DOHH2 (cell line): ENCODE measurements around the gene LDHAL6A.

Experiments
- H3F3A ChIP-seq: fragments of 200-600 bp; sonication (generic), shearing (Covaris generic); 2 replicates; pipeline ENCODE4 v1.6.0; 2016; ENCODE audit warnings: antibody characterized with exemption, mild to moderate bottlenecking; ENCODE audit not compliant: control insufficient read depth, insufficient read depth
- H3K27ac ChIP-seq: fragments of 200-600 bp; sonication (generic); 2 replicates; pipeline ENCODE4 v1.5.1; 2014; ENCODE audit warnings: low read depth, mild to moderate bottlenecking, low read length, moderate library complexity
- H3K27me3 ChIP-seq: fragments of 200-600 bp; sonication (generic); 2 replicates; pipeline ENCODE4 v1.6.1; 2014; ENCODE audit warnings: mild to moderate bottlenecking, low read length, mixed read lengths; ENCODE audit not compliant: control insufficient read depth
- H3K36me3 ChIP-seq: fragments of 200-600 bp; sonication (generic); 2 replicates; pipeline ENCODE4 v1.6.1; 2014; ENCODE audit warnings: mild to moderate bottlenecking, low read length, moderate library complexity, mixed read lengths; ENCODE audit not compliant: control insufficient read depth
- H3K4me1 ChIP-seq: fragments of 200-600 bp; sonication (generic); 2 replicates; pipeline ENCODE4 v1.6.1; 2014; ENCODE audit warnings: mild to moderate bottlenecking, low read length, mixed read lengths; ENCODE audit not compliant: control insufficient read depth
- H3K4me2 ChIP-seq: fragments of 200-600 bp; sonication (generic); 2 replicates; pipeline ENCODE4 v1.6.0; 2014; ENCODE audit warnings: mild to moderate bottlenecking, low read length, moderate library complexity
- H3K4me3 ChIP-seq: fragments of 200-600 bp; sonication (generic); 2 replicates; pipeline ENCODE4 v1.5.1; 2014; ENCODE audit warnings: mild to moderate bottlenecking, low read length, mixed read lengths
- H3K79me2 ChIP-seq: fragments of 200-600 bp; sonication (generic); 2 replicates; pipeline ENCODE4 v1.6.1; 2014; ENCODE audit warnings: mild to moderate bottlenecking, low read length, mixed read lengths; ENCODE audit not compliant: control insufficient read depth
- H3K9me2 ChIP-seq: fragments of 200-600 bp; sonication (generic); replicated peaks from 2 replicates; pipeline ENCODE4 v1.6.1; 2014; ENCODE audit warnings: mild to moderate bottlenecking, low read length, mixed read lengths; ENCODE audit not compliant: control insufficient read depth
- H3K9me3 ChIP-seq: fragments of 200-600 bp; sonication (generic); 2 replicates; pipeline ENCODE4 v1.6.1; 2014; ENCODE audit warnings: antibody characterized with exemption, low read length, mixed read lengths; ENCODE audit not compliant: control insufficient read depth, insufficient read depth
- H4K20me1 ChIP-seq: fragments of 200-600 bp; sonication (generic); 2 replicates; pipeline ENCODE4 v1.6.0; 2014; ENCODE audit warnings: low read depth, mild to moderate bottlenecking, antibody characterized with exemption, low read length, moderate library complexity; ENCODE audit not compliant: control insufficient read depth, insufficient read depth
- EZH2phosphoT487 ChIP-seq: fragments of 200-600 bp; sonication (generic); IDR thresholded peaks from 2 replicates; pipeline ENCODE4 v1.6.1; 2017; ENCODE audit warnings: borderline replicate concordance, mild to moderate bottlenecking, antibody characterized with exemption, low read length, moderate library complexity, mixed read lengths
- TF ChIP-seq, protein P1 (sequence below): fragments of 200-600 bp; sonication (generic); IDR thresholded peaks from one replicate; pipeline ENCODE4 v1.5.1; 2014; ENCODE audit warnings: antibody characterized with exemption, mild to moderate bottlenecking, low read depth, low read length; ENCODE audit not compliant: poor library complexity, severe bottlenecking

The LDHAL6A gene

DNA sequence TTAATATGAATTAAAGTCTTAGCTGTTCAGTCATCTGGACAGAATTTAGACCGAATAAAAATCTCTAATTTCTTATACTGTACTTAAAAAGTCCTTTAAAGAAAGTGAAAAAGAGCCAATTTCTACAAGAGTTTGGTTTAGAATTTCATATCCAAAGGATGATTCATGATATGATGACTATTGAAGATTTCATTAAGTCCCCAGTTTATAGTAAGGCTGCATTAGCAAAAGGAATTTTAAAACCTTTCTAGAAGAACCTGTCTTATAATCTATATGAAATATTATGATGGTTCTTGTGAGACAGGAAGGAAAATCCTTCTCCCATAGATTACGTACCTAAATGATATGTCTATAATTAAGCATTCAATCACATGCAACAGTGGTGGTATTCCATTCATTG, 36.3 kb downstream of the LDHAL6A start:
- Histone ChIP-seq H3K4me2 (no peak overlapping the region), H3K27ac (no peak overlapping the region), H3F3A (no peaks in the 10 kb centered on the region), H3K27me3 (no peaks in the 10 kb centered on the region), H4K20me1 (no peaks in the 10 kb centered on the region), H3K79me2 (no peaks in the 10 kb centered on the region), H3K4me3 (no peak overlapping the region), H3K36me3 (peaks cover 52% of the 10 kb centered on the region), H3K9me2 (no peaks in the 10 kb centered on the region), H3K9me3 (no peaks in the 10 kb centered on the region), H3K4me1 (no peaks in the 10 kb centered on the region)
- TF ChIP-seq, protein P1, sequence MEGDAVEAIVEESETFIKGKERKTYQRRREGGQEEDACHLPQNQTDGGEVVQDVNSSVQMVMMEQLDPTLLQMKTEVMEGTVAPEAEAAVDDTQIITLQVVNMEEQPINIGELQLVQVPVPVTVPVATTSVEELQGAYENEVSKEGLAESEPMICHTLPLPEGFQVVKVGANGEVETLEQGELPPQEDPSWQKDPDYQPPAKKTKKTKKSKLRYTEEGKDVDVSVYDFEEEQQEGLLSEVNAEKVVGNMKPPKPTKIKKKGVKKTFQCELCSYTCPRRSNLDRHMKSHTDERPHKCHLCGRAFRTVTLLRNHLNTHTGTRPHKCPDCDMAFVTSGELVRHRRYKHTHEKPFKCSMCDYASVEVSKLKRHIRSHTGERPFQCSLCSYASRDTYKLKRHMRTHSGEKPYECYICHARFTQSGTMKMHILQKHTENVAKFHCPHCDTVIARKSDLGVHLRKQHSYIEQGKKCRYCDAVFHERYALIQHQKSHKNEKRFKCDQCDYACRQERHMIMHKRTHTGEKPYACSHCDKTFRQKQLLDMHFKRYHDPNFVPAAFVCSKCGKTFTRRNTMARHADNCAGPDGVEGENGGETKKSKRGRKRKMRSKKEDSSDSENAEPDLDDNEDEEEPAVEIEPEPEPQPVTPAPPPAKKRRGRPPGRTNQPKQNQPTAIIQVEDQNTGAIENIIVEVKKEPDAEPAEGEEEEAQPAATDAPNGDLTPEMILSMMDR = no peak
- TF ChIP-seq EZH2phosphoT487 = no peak

DNA sequence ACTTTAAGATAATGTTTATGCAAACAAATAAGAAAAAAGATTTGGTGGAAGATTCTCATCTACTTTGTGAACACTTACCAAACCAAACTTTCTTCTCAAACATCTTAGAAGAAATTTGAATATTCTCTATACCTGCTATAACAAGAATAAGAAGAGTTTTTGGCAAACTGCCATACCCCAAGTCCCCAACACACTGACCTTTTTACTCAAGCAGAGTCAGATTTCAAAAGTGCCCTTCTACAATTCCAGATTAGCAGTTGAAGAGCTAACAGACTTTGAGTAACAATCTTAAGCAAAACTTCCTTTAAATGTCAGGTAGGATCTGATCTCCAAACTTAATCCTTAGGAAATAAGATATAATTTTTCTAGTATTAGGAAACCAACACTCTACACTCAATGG, 37.2 kb downstream of the LDHAL6A start:
- Histone ChIP-seq H3K27ac (no peak overlapping the region), H3K9me3 (no peaks in the 10 kb centered on the region), H3K79me2 (no peaks in the 10 kb centered on the region), H3K4me2 (no peak overlapping the region), H3F3A (no peaks in the 10 kb centered on the region), H4K20me1 (no peaks in the 10 kb centered on the region), H3K36me3 (peaks cover 53% of the 10 kb centered on the region), H3K9me2 (no peaks in the 10 kb centered on the region), H3K27me3 (no peaks in the 10 kb centered on the region), H3K4me3 (no peak overlapping the region), H3K4me1 (no peaks in the 10 kb centered on the region)
- TF ChIP-seq, protein P1 = no peak
- no peak for TF ChIP-seq EZH2phosphoT487

DNA sequence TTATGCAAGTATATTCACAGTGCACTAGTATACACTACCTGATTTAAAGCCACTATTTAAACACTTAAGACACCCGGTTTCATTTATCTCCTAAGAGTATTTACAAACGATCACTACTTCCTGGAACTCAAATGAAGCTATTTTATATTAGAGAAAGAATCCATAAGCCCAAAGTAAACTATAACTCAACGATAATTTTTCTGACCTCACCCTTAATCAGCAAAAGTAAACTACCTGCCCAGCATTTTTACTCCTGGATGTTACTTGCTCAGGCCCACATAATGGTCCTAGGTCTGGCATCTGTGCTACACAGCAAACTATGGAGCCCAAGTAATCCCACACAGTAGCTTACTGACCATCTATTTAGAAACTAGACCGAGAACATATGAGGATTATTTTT, 37.7 kb downstream of the LDHAL6A start:
- no peaks in the 10 kb centered on the region for H3K9me3 ChIP-seq
- H3K27ac ChIP-seq = no peak overlapping the region
- no peaks in the 10 kb centered on the region for H4K20me1 ChIP-seq
- no peaks in the 10 kb centered on the region for H3K9me2 ChIP-seq
- no peaks in the 10 kb centered on the region for H3K27me3 ChIP-seq
- no peak overlapping the region for H3K4me3 ChIP-seq
- H3K36me3 ChIP-seq = peaks cover 52% of the 10 kb centered on the region
- H3K4me2 ChIP-seq = no peak overlapping the region
- no peak for TF ChIP-seq EZH2phosphoT487
- TF ChIP-seq, protein P1 = no peak
- no peaks in the 10 kb centered on the region for H3K79me2 ChIP-seq
- no peaks in the 10 kb centered on the region for H3K4me1 ChIP-seq
- H3F3A ChIP-seq = no peaks in the 10 kb centered on the region

DNA sequence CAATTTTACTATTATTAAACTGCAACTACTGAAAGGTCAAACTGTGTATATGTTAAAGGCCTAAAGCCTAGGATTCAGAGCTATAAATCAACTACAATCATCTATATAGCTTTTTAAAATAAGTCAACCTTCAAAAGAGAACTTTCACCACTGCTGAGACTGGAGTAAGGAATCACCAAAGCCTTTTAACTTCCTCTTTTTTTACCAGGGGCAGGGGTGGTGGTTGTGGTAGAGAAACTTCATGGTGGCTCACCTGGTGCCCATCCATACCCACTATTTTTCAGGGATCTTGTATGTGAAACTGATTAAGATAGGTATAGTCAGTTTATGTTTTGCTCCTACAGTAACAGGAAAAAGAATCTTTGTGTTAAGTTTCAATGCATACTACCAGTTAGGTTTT, 39.6 kb downstream of the LDHAL6A start:
- TF ChIP-seq EZH2phosphoT487 = no peak
- TF ChIP-seq, protein P1 = no peak
- no peaks in the 10 kb centered on the region for H3K79me2 ChIP-seq
- no peak overlapping the region for H3K4me3 ChIP-seq
- H3F3A ChIP-seq = no peaks in the 10 kb centered on the region
- H3K4me1 ChIP-seq = no peaks in the 10 kb centered on the region
- no peaks in the 10 kb centered on the region for H3K9me3 ChIP-seq
- H3K4me2 ChIP-seq = no peak overlapping the region
- H3K27ac ChIP-seq = no peak overlapping the region
- H4K20me1 ChIP-seq = no peaks in the 10 kb centered on the region
- no peaks in the 10 kb centered on the region for H3K27me3 ChIP-seq
- H3K36me3 ChIP-seq = peaks cover 60% of the 10 kb centered on the region
- H3K9me2 ChIP-seq = no peaks in the 10 kb centered on the region
